ENCODE results near the gene NEK6.

DNA sequence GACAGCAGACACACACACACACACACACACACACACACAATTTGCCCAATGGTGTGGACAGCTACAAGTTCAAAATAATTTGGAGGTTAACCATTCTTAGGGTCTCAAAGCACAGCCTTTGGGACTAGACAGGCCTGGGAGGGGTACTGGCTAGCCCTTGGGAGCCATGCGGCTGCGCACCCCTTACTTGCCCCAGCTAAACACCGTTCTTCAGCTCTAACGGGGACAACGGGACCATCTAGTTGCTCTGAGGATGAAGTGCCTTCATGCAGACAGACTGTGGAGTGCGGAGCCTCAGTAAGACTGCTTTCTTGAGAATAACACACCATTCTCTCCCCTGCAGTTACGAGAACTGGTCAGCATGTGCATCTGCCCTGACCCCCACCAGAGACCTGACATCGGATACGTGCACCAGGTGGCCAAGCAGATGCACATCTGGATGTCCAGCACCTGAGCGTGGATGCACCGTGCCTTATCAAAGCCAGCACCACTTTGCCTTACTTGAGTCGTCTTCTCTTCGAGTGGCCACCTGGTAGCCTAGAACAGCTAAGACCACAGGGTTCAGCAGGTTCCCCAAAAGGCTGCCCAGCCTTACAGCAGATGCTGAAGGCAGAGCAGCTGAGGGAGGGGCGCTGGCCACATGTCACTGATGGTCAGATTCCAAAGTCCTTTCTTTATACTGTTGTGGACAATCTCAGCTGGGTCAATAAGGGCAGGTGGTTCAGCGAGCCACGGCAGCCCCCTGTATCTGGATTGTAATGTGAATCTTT is 92.9 kb downstream of the NEK6 start:
- TF ChIP-seq, protein P1, sequence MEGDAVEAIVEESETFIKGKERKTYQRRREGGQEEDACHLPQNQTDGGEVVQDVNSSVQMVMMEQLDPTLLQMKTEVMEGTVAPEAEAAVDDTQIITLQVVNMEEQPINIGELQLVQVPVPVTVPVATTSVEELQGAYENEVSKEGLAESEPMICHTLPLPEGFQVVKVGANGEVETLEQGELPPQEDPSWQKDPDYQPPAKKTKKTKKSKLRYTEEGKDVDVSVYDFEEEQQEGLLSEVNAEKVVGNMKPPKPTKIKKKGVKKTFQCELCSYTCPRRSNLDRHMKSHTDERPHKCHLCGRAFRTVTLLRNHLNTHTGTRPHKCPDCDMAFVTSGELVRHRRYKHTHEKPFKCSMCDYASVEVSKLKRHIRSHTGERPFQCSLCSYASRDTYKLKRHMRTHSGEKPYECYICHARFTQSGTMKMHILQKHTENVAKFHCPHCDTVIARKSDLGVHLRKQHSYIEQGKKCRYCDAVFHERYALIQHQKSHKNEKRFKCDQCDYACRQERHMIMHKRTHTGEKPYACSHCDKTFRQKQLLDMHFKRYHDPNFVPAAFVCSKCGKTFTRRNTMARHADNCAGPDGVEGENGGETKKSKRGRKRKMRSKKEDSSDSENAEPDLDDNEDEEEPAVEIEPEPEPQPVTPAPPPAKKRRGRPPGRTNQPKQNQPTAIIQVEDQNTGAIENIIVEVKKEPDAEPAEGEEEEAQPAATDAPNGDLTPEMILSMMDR (IDR thresholded peaks at IDR 0.05): no peak
- TF ChIP-seq POLR2A (IDR thresholded peaks at IDR 0.05): no peak
